Activated CD8-positive, alpha-beta T cell treated with anti-CD3 and anti-CD28 coated beads for 36 hours (primary cell): ENCODE data around the gene GIPC3. TPM values are rescaled to one million over a fixed set of nuclear protein-coding genes. Genes with fewer than 3 reads are reported as not detected.

Source experiments
- ATAC-seq: fragments of 200-7000 bp; cut with Tn5 transposase; one replicate; pipeline ENCODE4 v1.10.0; 2021; ENCODE audit warnings: mild to moderate bottlenecking, moderate library complexity
- CTCF ChIA-PET: fragments of 350-600 bp; sonication (Branson Sonifier 250); formaldehyde crosslinking; loops from one replicate; lab custom pipeline; 2021; ENCODE audit warnings: antibody characterized with exemption; lab: Charles Lee
- POLR2A ChIA-PET: fragments of 350-600 bp; sonication (Branson Sonifier 250); formaldehyde crosslinking; loops from one replicate; lab custom pipeline; 2021; ENCODE audit warnings: antibody characterized with exemption; lab: Charles Lee
- DNase-seq: peaks from one replicate; pipeline ENCODE4 v3.0.0-alpha.2; 2020
- H3K27ac Mint-ChIP-seq: one replicate; pipeline ENCODE4 v1.8.0; 2021; ENCODE audit warnings: mild to moderate bottlenecking, mixed read lengths
- H3K27me3 Mint-ChIP-seq: one replicate; pipeline ENCODE4 v1.8.0; 2021; ENCODE audit warnings: mixed read lengths
- H3K36me3 Mint-ChIP-seq: one replicate; pipeline ENCODE4 v1.8.0; 2021; ENCODE audit warnings: low read depth, mixed read lengths
- H3K4me1 Mint-ChIP-seq: one replicate; pipeline ENCODE4 v1.8.0; 2021; ENCODE audit warnings: low read depth, mixed read lengths
- H3K4me3 Mint-ChIP-seq: one replicate; pipeline ENCODE4 v1.8.0; 2021; ENCODE audit warnings: mild to moderate bottlenecking, moderate library complexity, mixed read lengths
- H3K9me3 Mint-ChIP-seq: one replicate; pipeline ENCODE4 v1.8.0; 2021; ENCODE audit warnings: mixed read lengths
- intact Hi-C: fragments of 100-400 bp; cut with micrococcal nuclease; formaldehyde crosslinking; loops from one replicate; pipeline ENCODE4 v1.10.0; 2022
- total RNA-seq, 2 experiments: library from RNA; stranded (reverse); gene quantifications; one replicate each; pipeline ENCODE4 v1.2.3, GENCODE V29; 2021
- TF ChIP-seq, protein P1 (sequence below): fragments of 200-600 bp; IDR thresholded peaks from one replicate; pipeline ENCODE4 v1.8.0; 2022; ENCODE audit warnings: antibody characterized with exemption, mild to moderate bottlenecking

GIPC3 gene
- total RNA-seq, 2 experiments from 2014 or later: 0.09 to 0.14 TPM

- no peak for DNase-seq
- Mint-ChIP-seq H3K9me3 (no peaks in the 10 kb centered on the region), H3K27ac (no peak overlapping the region), H3K4me1 (peaks cover 11% of the 10 kb centered on the region), H3K36me3 (peaks cover 6% of the 10 kb centered on the region), H3K4me3 (no peak overlapping the region), H3K27me3 (no peaks in the 10 kb centered on the region)
- POLR2A ChIA-PET: interaction anchor here (0.6 kb wide), 1 partner anchor 143 kb away, joined by 3 read pairs; the partner anchor contains the start of gene MRPL54
- TF ChIP-seq, protein P1, sequence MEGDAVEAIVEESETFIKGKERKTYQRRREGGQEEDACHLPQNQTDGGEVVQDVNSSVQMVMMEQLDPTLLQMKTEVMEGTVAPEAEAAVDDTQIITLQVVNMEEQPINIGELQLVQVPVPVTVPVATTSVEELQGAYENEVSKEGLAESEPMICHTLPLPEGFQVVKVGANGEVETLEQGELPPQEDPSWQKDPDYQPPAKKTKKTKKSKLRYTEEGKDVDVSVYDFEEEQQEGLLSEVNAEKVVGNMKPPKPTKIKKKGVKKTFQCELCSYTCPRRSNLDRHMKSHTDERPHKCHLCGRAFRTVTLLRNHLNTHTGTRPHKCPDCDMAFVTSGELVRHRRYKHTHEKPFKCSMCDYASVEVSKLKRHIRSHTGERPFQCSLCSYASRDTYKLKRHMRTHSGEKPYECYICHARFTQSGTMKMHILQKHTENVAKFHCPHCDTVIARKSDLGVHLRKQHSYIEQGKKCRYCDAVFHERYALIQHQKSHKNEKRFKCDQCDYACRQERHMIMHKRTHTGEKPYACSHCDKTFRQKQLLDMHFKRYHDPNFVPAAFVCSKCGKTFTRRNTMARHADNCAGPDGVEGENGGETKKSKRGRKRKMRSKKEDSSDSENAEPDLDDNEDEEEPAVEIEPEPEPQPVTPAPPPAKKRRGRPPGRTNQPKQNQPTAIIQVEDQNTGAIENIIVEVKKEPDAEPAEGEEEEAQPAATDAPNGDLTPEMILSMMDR: peak; percentile 30
- no peak for ATAC-seq
- intact Hi-C loops: no loop called here
- CTCF ChIA-PET: interaction anchor here (0.7 to 4.1 kb wide), 5 partner anchors 27 to 74 kb away, joined by 3 to 16 read pairs (median 3); partner anchors contain the start of gene GIPC3
Measured at GRCh38 chr19:3618811-3619630, 33.7 kb downstream of the GIPC3 start.

DNA sequence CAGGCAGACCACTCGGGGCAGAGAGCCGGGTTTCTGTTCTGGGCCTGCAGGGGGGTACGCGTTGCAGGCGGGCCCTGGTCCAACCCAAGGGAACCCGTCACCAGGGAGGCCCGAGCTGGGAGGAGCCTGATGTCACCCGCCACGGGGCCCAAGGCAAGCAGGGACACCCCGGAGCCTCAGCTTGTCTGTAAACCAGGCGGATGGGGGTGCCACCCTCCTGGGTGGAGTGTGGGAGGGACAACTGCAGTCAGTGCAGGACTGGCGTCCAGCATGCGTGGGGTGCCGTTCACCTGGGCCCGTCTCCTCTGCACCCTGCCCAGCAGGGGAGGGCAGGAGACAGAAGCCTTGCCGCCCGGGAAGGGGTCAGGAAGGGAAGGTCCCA is 34.3 kb downstream of the GIPC3 start:
- DNase-seq (no peak), ATAC-seq (no peak)
- intact Hi-C loops: no loop called here
- Mint-ChIP-seq H3K9me3 (no peaks in the 10 kb centered on the region), H3K4me1 (peaks cover 17% of the 10 kb centered on the region), H3K27ac (no peak overlapping the region), H3K27me3 (no peaks in the 10 kb centered on the region), H3K4me3 (no peak overlapping the region), H3K36me3 (peaks cover 6% of the 10 kb centered on the region)
- POLR2A ChIA-PET: no interaction called here
- TF ChIP-seq, protein P1: no peak
- CTCF ChIA-PET: interaction anchor here (4.1 kb wide), 1 partner anchor 35 kb away, joined by 16 read pairs; the partner anchor contains the start of gene GIPC3

DNA sequence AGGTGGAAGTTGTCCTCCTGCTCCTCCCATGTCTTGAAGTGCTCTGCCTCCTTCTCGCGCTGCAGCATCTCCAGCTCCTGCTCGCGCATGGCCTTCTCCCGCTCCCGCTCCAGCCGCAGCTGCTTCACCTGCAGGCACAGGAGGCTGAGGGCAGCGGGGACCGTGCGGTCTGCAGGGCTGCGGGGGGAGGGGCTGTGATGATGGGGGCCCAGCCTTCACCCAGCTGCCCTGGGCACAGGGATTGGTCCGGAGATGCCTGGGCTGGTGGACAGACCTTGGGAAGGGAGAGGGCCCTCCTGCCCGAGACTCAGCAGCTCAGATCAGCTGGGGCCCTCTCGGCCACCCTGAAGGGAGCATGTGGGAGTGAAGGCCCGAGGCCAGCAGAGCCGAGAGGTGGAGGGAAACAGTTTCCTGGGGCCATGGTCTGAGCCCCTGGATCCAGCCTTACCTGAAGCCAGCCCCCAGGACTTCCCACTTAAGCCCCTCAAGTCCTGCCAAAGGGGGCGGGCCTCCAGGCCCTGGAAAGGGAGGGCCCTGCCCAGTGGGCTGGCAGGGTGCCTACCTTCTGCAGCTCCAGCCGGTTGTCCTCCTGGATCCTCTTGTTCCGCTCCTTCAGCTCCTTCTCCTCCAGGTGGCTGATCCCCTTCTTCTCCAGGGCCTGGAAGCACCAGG is 35.0 kb downstream of the GIPC3 start:
- POLR2A ChIA-PET: interaction anchor here (1.1 kb wide), 1 partner anchor 11 kb away, joined by 4 read pairs; no protein-coding TSS in a partner anchor
- no peak overlapping the region for H3K27ac Mint-ChIP-seq
- TF ChIP-seq, protein P1: no peak
- no peaks in the 10 kb centered on the region for H3K9me3 Mint-ChIP-seq
- no peak for ATAC-seq
- peaks cover 21% of the 10 kb centered on the region for H3K4me1 Mint-ChIP-seq
- H3K27me3 Mint-ChIP-seq: no peaks in the 10 kb centered on the region
- H3K36me3 Mint-ChIP-seq: peaks cover 6% of the 10 kb centered on the region
- H3K4me3 Mint-ChIP-seq: no peak overlapping the region
- CTCF ChIA-PET: no interaction called here
- intact Hi-C loops: no loop called here
- no peak for DNase-seq

DNA sequence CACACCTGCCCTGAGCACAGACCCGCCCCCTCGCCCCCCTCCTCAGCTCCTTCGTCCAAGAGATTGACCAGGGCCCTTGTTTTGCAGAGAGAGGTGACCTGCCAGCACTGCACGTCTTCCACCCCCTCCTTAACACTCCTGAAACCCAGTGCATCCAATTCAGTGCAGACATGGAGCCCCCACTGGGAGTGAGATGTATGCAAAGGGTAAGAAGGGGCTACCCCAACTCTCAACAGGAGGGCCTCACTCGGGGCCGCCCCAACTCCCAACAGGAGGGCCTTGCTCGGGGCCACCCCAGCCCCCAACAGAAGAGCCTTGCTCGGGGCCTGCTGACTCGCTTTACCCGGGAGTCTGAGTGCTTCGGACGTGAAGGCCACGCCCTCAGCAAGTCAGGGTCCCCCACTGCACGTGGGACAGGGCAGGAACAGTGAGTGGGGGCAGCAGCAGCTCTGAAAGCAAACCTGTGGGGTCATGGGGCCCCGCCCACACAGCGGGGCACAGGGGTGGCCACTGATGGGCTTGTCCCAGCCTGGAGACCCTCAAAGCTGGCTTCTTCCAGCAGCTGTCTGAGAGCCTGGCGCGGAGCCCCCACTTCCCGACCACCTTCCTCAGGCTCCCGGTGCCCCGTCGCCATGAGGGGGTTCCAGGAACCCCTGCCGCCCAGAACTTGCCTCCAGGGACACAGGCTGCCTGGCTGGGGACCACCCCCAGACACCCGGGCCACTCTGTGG is 35.7 kb downstream of the GIPC3 start:
- intact Hi-C loops: no loop called here
- Mint-ChIP-seq H3K27me3 (no peaks in the 10 kb centered on the region), H3K9me3 (no peaks in the 10 kb centered on the region), H3K4me3 (no peak overlapping the region), H3K36me3 (peaks cover 6% of the 10 kb centered on the region), H3K4me1 (peaks cover 23% of the 10 kb centered on the region), H3K27ac (no peak overlapping the region)
- TF ChIP-seq, protein P1: no peak
- ChIA-PET POLR2A (interaction anchor here (1.1 kb wide), 1 partner anchor 12 kb away, joined by 4 read pairs; no protein-coding TSS in a partner anchor), CTCF (no interaction called here)
- DNase-seq: no peak
- ATAC-seq: no peak
